Stimulated activated CD4-positive, alpha-beta T cell treated with anti-CD3 and anti-CD28 coated beads, Interleukin-15, amount 100 ng/mL, for 1 hour (primary cell): ENCODE results near the gene CDCA4.
"Not testable (repeated sequence)": the region's sequence is repeated elsewhere in the genome, so short reads cannot be mapped to it uniquely, and the experiment has no call there.

ENCODE experiments used
- DNase-seq, 2 donors: peaks; one replicate each; pipeline ENCODE4 v3.0.0-alpha.2; 2020; ENCODE audit warnings: low read depth in 1 of 2, low spot score in 1 of 2

The CDCA4 gene

DNA sequence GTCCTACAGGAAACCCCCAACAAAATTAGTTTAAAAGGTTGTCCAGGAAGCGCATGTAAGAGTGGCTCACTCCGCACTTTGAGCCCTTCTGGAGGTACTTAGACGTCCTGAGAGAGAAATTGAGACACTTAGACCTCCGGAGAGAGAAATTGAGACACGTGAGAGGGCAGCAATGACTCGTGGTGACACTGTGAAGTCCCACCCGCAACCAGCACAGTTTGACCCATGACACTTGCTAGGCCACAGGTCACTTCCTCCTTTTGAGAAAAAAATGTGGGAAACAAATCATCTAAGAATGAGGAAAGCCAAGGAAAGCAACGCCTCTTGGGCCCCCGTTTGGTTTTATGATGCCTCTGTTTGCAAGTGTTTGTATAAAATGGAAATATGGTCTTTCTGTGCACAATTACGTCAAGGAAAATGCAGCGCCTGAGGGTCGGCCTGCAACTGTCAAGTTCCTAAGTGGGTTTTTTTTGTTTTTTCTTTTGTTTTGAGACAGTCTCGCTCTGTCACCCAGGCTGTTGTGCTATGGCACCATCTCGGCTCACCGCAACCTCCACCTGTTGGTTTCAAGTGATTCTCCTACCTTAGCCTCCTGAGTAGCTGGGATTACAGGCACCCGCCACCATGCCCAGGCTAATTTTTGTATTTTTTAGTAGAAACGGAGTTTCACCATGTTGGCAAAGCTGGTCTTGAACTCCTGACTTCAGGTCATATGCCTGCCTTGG lies 13.6 kb upstream of the CDCA4 start:
- no peak for DNase-seq

DNA sequence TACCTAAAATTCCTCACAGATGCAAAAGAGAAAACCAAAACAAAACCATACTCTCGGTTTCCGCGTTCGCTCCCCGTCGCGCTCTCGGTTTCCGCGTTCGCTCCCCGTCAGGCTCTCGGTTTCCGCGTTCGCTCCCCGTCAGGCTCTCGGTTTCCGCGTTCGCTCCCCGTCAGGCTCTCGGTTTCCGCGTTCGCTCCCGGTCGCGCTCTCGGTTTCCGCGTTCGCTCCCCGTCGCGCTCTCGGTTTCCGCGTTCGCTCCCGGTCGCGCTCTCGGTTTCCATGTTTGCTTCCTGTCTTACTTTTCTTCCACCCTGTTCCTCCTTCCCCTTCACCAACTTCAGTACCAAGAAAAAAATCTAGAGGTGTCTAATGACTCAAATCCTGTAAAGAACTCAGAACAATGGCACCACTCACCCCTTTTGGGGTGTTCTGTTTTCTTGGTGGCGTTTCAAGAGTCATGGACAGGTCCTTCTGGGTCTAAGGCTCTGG lies 12.6 kb upstream of the CDCA4 start:
- DNase-seq: not testable (repeated sequence)

DNA sequence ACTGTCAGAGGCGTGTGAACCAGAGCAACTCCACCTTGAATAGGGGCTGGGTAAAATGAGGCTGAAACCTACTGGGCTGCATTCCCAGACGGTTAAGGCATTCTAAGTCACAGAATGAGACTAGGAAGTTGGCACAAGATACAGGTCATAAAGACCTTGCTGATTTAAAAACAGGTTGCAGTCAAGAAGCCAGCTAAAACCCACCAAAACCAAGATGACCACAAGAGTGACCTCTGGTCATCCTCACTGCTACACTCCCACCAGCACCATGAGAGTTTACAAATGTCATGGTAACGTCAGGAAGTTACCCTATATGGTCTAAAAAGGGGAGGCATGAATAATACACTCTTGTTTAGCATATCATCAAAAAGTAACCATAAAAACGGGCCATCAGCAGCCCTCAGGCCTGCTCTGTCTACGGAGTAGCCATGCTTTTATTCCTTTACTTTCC lies 11.6 kb upstream of the CDCA4 start:
- DNase-seq: not testable (repeated sequence)

DNA sequence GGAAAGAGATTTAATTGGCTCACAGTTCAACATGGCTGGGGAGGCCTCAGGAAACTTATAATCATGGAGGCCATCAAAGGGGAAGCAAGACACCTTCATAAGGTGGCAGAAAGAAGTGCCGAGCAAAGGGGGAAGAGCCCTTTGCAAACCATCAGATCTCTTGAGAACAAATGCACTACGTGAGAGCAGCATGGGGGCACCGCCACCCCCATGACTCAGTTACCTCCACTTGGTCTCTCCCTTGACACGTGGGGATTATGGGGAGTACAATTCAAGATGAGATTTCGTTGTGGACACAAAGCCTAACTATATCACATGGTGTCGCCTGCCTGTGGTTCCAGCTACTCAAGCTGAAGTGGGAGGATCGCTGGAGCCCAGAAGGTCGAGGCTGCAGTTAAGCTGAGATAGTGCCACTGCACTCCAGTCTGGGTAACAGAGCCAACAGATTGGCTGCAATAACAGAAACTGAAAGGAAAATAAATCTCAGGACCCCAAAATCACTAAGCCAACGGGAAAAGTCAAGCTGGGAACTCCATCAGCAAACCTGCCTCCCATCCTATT lies 10.0 kb upstream of the CDCA4 start:
- DNase-seq: no peak

DNA sequence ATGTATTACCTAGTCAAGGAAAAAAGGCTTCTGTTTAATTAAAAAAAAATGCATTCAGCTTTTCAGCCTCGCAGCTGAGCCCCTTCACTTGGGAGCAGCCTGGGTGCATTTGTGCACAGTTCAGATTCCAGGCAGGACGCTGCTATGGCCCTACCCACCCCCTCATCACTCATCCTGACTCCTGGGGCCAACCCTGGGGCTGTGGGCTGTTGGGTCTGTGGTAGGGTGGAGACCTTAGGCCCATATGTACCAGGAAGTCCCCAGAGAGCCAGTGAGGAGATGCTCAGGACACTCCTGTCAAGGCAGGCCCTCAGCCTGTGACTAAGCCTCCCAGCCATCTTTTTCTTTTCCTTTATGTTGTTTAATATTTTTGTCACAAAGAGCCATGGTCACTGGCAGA lies 9.3 kb upstream of the CDCA4 start:
- DNase-seq: no peak

DNA sequence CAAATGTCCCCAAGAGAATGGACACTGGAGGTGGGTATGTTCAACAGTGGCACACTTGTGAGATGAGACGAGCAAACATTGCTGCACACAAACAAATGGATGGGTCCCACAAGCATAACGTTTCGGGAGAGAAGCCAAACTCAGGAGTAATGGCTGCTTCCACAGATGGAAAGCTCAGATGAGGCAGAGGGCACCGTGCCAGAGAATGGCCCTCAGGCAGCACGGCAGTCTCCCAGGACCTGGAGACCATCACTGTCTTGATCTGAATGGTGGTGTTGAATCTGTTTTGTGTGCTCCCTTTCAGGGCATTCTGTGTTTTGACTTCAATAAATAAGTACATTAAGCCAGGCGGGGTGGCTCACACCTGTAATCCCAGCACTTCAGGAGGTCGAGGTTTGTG lies 8.5 kb upstream of the CDCA4 start:
- DNase-seq: no peak

DNA sequence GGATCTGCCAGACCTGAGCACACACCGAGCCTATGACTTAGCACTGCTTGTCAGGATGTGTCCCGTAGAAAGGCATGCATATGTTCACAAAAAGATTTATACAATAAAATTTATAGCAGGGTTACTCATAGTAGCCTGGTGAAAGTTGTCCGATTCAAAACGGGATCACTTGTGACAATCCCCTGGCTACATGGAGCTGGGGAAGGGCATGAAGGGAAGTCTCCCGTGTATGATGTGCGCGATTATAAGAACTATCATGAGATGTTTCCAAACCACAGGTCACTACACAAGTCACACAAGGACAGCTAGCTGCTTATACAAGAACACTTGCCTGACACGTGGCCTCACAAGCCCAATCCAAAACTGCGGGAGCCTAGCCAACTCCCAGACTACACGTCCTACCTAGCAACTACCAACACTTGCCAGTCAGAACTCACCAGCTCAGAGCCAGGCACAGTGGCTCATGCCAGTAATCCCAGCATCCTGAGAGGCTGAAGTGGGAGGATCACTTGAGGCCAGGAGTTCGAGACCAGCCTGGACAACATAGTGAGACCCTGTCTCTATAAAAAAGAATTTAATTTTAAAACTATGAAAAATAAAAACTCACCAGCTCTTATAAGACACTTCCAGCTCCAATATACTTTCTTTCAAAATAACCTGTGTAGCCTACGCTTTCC lies 7.5 kb upstream of the CDCA4 start:
- no peak for DNase-seq

DNA sequence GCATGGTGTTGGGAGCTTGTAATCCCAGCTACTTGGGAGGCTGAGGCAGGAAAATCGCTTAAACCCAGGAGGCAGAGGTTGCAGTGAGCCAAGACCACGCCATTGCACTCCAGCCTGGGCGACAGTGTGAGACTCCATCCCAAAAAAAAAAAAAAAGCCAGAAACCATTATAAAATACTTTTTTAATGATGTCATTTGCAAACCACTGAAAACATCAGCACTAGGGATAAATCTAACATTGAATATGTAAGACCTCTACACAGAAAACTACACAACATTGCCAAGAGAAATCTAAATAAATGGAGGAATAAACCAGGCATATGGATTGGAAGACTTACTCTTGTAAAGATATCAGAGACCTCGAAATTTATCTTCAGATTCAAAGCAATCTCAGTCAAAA lies 6.8 kb upstream of the CDCA4 start:
- not testable (repeated sequence) for DNase-seq

DNA sequence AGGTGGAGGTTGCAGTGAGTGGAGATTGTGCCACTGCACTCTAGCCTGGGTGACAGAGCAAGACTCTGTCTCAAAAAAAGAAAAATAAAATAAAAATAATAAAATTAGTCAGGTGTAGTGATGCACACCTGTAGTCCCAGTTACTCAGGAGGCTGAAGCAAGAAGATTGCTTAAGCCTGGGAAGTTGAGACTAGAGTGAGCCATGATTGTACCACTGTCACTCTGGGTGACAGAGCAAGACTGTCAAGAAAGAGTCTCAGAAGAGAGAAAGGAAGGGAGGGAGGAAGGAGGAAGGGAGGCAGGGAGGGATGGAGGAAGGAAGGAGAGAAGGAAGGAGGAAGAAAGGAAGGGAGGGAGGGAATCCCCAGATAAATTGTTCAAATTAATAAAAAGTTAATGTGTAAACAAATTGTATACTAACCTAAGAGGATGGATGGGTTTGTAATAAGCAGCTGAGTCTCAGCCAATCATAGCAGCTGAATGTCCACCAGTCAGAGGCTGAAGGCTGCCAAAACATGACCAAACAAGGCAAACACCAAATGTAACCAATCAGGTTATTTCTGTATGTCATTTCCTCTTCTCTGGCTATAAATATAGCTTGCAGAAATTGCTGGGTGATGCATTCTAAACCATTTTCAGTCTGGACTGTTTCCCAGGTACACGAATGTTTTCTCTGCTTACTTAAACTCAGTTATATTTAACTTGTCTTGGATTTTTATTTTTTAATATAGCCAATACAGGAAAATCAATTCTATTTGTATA lies 6.1 kb upstream of the CDCA4 start:
- no peak for DNase-seq

DNA sequence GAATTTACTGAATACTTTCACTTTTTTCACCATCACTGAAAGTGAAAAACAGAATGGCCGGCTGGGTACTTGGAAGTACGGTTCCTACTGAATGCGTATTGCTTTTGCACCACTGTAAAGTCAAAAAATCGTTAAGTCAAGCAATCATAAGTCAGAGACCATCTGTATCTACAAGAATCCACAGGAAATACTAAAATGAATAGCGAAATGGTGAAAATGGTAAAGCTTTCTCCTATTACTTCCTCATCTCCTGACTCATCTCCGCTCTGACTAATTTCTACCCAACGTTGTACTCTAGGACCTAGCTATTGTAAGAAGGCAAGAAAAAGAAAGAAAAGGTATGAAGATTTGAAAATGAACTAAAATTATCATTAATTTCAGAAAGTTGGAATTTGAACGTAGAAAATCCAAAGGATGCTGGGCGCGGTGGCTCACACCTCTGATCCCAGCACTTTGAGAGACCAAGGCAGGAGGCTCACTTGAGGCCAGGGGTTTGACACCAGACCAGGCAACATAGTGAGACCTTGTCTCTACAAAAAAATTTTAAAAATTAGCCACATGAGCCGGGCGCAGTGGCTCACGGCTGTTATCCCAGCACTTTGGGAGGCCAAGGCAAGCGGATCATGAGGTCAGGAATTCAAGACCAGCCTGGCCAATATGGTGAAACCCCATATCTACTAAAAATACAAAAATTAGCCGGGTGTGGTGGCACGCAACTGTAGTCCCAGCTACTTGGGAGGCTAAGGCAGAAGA lies 5.3 kb upstream of the CDCA4 start:
- no peak for DNase-seq

DNA sequence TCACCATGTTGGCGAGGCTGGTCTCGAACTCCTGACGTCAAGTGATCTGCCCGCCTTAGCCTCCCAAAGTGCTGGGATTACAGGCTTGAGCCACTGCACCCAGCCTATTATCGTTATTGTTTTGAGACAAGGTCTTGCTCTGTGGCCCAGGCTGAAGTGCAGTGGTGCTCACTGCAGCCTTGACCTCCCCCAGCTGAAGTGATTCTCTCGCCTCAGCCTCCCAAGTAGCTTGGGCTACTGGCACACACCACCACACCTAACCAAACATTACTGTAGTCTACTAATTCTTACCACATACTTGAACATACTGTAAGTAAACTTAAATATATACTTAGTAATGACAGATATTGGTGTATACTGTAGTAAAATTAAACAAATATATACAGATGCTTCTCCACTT lies 4.5 kb upstream of the CDCA4 start:
- no peak for DNase-seq

DNA sequence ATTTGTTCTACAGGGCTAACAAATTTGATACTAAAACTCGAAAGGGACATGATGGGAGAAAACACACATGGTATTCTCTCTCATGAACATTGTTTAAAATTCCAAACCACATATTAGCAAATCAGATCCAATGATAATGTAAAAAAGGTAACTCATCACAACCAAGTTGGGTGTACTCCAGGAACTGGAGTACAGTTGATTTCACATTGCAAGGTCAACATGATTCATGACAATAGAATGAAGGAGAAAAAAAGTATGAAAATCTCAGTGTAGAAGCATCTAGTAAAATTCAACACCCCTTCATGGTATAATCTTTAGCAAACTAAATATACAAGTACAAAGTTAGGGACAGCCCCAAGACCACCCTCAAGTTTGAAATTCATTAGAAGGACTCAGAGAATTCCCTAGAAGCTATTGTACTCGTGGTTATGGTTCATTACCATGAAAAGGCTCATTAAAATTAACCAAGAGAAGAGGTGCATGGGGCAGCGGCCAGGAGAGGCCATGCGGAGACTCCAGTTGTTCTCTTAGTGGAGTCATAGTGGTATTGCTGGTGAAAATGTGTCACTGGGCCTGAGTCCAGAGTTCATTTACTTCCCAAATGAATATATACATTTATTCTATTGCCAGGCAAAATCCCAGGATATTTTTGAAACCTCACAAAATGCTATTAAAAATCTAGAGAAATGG lies 3.1 kb upstream of the CDCA4 start:
- DNase-seq: no peak

DNA sequence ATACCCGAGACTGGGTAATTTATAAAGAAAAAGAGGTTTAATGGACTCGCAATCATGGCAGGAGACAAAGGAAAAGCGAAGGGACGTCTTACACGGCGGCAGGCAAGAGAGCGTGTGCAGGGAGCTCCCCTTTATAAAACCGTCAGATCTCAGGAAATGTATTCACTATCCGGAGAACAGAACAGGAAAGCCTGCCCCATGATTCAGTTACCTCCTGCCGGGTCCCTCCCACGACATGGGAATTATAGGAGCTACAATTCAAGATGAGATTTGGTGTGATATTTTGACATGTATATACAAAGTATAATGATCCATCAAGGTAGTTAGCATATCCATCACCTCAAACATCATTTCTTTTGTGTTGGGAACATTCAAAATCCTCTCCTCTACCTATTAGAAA lies 2.3 kb upstream of the CDCA4 start:
- DNase-seq: no peak

DNA sequence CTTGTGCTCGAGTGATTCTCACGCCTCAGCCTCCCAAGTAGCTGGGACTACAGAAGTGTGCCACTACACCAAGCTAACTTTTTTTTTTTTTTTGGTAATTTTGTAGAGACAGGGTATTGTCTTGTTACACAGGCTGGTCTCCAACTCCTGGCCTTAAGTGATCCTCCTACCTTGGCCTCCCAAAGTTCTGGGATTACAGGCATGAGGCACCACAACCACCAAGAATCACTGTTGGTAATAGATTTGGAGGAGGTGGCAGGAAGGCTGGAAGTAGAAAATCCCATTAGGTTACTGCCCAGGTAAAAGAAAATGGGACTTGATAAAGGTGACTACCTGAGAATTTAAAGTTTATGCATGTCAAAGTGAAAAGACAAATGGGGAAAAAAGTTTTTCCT lies 1.4 kb upstream of the CDCA4 start:
- no peak for DNase-seq

DNA sequence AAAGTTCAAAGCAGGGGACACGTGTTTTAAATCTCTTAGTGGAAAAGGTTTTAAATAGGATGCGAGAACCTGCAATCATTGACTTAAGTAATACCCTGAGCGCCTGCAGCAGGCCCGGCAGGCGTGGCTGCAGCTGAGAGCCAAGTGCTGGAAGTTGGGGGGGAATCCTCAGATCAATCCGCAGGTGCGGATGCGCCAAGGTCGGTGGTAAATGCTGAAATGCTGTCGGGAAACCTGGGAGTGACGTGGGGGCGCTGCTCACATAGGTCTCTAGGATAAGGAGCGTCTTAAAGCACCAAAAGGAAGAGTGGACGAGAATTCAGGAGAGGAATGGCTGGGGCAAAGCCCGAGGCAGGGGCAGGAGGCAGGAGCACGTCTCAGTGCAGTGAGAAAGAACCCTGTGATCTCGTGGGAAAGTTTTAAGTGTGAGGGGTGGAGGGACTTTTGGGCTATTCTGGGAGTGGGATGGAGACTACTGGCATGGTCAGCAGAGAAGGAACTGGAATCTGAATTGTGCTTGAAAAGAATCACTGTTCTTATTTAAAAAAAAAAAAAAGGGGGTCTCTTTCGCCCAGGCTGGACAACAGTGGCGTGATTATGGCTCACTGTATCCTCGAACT lies 883 bp upstream of the CDCA4 start:
- peak; percentile 11 to 27 for DNase-seq

DNA sequence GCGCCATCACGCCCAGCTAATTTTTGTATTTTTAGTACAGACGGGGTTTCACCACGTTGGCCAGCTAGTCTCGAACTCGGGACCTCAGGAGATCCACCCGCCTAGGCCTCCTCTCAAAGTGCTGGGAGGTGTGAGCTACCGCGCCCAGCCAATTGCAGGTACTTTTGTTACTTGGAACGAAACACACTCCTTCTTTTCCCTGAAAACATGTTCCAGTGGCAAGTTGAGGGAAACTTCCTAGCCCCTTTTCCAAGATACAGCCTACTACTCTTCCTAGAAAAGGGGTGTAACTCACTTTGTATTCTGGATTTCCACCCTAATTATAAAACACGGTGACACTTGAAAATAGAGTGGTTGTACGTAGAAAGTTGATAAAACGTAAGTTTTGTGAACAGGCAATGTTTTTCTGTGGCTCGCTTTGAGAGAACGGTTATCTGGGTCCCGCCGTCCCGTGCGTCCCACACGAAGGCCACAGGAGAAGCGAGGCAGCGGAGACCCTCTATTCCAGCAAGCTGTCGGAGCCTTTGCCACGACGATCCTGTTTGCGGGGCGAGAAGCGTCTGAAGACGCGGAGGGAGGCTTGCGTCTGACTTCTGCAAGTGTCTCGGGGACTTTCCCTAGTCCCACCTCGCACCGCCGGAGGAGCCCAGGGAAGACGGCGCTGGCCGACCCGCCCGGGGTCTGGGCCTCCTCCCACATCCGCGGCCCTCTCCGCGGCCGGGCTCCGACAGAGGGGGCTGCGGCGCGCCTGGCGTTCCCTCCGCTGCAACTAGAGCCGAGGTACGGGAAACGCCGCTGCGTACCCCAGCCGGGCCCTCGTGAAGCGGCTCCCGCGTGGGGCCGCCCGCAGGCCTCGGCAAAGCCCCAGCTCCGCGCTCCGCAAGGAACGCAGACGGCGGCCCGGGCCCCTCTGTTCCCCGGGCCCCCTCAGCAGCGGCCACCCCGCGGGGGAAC lies 745 bp downstream of the CDCA4 start:
- DNase-seq: peak; percentile 34 to 37

DNA sequence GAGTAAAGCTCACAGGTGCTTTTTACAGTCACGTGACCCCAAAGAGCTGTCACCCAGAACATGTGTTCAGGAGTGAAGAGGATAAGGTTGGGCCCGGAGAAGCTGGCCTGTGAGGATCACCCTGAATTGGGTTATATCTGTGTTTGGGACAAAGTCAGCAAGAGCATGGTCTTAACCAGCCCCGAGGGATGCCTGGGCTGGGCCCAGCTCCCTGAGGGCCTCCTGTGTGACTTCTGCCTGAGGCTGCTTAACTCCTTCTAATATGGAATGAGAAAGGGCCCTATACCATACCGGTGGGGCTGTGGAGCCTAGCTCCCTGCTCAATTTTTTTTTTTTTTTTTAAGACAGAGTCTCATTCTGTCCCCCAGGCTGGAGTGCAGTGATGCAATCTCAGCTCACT lies 2.5 kb downstream of the CDCA4 start:
- no peak for DNase-seq

DNA sequence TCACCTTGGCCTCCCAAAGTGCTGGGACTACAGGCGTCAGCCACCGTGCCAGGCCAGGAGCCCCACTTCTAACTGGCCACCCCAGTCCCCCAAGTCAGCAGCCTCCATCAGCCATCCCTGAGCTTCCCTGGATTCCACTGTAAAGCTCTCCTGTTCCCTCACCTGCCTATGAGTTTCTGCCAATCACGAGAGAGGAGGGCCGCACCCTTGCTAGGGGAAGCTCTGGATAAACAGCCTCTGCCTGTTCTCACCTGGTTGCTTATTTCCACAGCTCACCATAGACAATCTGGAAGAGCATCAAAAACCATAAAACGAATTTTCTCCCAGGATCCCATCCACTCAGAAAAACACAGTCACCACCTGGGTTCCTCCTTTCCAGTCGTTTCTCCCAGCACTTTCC lies 5.0 kb downstream of the CDCA4 start:
- DNase-seq: no peak

DNA sequence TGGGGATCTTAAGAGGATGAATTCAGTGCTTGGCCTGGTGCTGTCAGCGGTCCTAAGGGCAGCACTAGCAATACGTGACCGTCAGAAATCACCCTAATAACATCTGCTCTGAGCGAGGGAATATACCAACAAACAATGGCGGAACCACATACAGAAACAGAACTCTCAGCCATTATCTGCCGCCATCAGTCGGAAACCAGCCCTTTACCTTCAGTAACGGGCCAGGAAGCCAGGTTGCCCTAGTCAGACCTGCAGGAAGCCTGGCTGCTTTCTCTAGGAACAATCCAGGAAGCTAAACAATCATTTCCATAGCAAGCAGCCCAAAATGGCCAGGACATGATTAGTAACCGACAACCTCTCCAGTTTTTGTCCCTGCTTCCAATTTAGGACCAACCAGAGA lies 5.6 kb downstream of the CDCA4 start:
- DNase-seq: no peak
